DLD1 (cell line): ENCODE measurements around the gene ARPIN.
"Not testable (repeated sequence)": the region's sequence is repeated elsewhere in the genome, so short reads cannot be mapped to it uniquely, and the experiment has no call there.

Source experiments
- in situ Hi-C: cut with HindIII; loops from 2 replicates; pipeline ENCODE4 v1.10.0; 2017; ENCODE audit warnings: low sequenced_read_pairs

The ARPIN gene

DNA sequence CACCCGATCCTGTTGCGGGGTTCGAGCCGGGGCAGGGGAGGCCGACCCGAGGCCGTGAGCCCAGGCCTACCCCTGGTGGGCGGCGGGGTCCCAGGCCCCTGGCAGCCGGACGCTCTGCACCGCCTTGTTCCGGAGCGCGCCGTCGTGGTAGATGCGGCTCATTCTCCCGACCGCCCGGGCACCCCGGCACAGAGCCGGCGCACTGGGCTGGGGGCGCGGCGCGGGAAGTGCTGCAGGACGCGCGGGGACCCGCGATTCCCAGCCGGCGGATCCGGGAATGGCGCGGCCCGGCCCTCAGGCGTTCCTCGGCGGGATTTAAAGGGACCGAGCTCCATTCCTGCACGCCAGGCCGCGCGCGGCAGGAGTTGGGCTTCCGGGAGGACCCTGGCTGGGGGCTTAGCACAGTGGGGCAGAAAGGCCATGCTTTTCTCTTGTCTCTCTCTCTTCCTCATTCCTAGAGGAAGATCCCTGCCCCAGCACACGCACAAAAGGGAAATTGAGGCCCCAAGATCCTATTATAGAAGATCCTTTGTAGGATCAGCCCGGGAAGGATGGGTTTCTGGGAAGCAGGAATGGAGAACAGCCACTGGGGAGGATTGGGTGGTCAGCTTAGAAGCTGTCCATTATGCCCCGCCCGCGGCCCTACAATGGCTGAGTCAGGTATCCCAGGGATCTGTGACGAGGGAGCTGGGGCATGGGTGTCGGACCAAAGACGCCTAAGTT, at the start of gene ARPIN:
Gene ARPIN, minus strand, starts transcription at position 279 of the 723 bp plus-strand sequence. Its CDS starts 117 bp downstream, at position 162.
- in situ Hi-C loops: no loop called here

DNA sequence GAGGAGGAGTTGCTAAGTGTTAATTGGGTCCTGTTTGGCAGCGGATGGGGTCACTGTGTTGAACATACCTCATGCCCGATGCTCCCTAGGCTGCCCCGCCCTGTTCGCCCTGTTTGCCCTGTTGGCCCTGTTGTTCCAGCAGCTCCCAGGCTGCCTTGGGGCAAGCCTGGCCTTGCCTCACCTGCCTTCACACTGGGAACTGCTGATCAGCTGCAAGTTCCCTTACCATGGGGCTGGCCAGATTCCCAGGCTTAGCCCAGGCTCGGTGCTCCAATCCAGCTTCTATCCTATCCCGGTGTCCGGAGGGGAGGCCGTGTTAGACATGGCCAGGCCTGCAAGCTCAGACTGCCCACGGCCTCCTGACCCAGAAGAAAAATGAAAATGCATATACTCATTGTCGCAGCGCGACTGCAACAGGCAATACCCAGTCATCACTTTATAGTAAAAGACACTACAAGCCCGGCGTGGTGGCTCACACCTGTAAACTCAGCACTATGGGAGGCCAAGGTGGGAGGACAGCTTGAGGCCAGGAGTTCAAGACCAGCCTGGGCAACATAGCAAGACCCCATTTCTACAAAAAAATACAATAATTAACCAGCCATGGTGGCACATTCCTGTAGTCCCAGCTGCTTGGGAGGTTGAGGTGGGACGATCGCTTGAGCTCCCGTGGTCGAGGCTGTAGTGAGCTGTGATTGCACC, 45.5 kb upstream of the ARPIN start:
- in situ Hi-C loops: no loop called here

DNA sequence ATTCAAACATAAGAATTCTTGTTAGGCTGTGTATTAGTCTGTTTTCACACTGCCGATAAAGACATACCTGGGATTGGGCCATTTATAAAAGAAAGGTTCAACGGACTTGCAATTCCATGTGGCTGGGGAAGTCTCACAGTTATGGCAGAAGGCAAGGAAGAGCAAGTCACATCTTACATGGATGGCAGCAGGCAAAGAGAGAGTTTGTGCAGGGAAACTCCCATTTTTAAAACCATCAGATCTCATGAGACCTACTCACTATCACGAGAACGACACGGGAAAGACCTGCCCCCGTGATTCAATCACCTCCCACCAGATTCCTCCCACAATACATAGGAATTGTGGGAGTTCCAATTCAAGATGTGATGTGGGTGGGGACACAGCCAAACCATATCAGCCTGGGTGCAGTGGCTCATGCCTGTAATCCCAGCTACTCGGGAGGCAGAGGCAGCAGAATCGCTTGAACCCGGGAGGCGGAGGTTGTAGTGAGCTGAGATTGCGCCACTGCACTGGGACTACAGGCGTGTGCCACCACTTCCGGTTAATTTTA, 42.8 kb upstream of the ARPIN start:
- in situ Hi-C loops: not testable (repeated sequence)

DNA sequence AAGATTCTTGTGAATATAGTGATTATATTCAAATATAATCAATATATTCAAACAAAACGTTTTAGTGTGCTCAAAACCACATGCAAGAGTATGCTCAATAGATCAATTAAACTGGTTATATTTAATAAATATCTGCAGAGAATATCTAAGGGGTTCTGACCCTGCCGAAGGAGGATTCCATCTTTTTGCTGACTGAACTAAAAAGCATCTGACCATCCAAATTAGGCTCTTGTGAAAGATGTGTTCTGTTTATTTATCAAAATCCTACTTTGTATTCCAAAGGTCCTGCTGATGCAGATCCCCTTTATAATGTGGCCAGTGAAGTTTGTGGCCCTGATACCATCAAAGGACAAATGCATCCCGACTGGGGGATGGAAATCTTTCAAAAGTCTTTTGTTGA, 41.8 kb upstream of the ARPIN start:
- in situ Hi-C loops: no loop called here

DNA sequence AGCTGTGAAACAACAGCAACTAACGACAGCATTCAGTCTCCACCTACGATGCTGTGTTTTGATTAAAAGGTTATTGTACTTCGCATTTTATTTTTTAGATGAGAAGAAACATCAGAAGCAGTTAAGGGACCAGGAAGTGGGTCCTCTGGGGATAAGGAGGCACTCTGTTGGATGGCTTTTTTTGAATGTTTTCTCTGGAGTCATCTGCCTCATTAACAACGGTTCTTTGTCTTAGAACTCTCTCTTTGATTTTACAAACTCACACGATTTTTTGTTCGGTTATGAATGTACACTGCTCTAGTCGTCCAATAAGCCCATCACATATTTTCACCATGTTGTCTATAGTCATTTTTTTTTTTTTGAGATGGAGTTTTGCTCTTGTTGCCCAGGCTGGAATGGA, 36.0 kb upstream of the ARPIN start:
- in situ Hi-C loops: no loop called here

DNA sequence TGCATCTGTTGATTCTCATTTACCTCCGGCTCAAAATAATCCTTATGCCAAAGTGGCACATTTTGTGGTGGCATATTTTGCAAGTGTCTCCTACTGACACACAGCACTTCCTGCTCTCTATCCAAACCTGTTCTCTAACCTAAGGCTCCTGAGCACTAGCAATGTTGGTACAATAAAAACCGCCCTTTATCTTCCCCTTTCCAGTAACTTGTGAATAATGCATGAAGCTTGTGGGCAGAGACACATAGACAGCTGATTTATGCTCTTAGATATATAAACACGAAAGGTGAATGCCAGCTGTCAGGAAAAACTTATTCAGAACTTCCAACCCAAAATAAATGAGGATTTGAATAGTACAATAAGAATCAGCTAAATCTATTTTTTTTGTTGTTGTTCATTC, 34.6 kb upstream of the ARPIN start:
- in situ Hi-C loops: no loop called here

DNA sequence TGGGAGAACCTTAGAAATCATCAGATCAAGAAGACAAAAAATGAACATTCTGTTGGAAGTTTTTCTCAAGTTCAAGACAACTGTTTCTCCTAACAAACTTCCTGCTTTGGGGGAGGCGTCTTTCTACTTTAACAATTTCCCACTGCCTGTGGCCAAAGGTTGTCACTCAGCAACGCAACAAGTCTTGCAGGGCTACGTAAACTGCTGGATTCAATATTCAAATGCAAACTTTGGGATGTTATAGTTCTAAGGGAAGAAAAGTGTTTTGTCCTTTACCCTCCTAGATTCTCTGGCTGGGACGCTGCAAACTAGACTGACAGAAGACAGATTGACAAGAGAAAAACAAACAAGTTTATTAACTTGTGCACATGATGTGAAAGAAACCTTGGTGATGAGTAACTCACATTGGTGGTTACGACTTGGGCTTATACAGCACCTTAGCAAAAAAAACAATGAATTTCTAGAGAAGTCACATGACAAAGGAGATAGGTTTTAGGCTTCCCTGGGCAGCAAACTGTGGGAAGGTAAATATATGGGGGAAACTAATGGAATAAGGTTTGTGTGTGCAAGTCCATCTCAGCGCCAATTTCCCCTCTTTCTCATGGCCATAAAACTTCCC, 34.0 kb upstream of the ARPIN start:
- in situ Hi-C loops: no loop called here

DNA sequence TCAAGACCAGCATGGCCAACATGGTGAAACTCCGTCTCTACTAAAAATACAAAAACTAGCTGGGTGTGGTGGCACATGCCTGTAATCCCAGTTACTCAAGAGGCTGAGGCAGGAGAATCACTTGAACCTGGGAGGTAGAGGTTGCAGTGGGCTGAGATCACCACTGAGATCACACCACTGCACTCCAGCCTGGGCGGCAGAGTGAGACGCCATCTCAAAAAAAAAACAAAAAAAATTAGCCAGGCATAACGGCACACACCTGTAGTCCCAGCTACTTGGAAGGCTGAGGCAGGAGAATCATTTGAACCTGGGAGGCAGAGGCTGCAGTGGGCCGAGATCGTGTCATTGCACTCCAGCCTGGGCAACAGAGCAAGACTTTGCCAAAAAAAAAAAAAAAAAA, 31.0 kb upstream of the ARPIN start:
- in situ Hi-C loops: not testable (repeated sequence)

DNA sequence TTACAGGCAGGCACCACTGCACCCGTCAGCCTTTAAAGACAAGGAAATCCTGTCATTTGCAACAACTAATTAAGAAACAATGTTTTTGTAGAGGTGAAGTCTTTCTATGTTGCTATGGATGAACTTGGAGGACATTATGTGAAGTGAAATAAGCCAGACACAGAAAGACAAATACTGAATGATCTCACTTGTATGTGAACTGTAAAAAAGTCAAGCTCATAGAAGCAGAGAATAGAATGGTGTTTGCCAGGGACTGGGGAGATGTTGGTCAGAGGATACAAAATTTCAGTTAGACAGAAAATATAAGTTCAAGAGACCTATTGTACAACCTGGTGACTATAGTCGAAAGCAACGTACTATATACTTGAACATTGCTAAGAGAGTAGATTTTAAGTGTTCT, 27.2 kb upstream of the ARPIN start:
- in situ Hi-C loops: no loop called here

DNA sequence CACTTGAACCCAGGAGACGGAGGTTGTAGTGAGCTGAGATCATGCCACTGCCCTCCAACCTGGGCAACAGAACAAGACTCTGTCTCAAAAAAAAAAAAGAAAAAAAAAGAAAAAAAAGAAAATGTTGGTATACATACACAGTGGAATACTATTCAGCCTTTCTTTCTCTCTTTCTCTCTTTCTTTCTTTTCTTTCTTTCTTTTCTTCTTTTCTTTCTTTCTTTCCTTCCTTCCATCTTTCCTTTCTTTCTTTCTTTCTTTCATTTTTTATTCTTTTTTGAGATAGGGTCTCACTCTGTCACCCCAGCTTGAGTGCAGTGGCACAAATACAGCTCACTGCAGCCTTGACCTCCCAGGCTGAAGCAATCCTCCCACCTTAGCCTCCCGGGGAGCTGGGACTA, 26.6 kb upstream of the ARPIN start:
- in situ Hi-C loops: not testable (repeated sequence)

DNA sequence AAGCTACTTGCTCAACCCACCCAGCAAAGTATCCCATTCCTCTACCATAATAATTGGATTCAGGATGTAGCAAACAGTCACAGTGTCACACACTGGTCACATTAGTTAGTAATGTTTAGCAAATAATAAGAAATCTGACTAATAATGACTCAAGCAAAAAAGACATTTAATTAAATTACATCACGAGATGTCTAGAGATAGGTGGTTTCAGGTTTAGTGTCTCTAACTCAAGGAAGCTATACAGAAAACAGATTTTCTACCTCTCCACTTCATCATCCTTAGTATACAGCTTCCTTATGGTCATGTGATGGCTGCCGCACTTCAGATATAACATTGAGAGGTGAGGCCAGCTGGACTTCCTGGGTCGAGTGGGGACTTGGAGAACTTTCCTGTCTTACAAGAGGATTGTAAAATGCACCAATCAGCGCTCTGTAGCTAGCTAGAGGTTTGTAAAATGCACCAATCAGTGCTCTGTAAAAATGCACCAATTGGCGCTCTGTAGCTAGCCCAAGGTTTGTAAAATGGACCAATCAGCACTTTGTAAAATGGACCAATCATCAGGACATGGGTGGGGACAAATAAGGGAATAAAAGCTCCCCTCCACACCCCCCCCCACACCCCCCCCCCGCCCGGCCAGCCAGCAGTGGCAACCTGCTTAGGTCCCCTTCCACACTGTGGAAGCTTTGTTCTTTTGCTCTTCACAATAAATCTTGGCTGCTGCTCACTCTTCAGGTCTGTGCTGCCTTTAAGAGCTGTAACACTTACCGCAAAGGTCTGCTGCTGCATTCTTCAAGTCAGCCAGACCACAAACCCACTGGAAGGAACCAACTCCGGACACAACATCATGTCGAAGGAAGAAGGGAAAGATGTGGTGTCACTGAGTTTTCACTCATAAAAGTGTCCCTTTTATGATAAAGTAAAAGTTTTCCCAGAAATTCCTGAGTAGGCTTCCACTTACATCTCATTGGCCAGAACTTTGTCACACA, 24.9 kb upstream of the ARPIN start:
- in situ Hi-C loops: no loop called here

DNA sequence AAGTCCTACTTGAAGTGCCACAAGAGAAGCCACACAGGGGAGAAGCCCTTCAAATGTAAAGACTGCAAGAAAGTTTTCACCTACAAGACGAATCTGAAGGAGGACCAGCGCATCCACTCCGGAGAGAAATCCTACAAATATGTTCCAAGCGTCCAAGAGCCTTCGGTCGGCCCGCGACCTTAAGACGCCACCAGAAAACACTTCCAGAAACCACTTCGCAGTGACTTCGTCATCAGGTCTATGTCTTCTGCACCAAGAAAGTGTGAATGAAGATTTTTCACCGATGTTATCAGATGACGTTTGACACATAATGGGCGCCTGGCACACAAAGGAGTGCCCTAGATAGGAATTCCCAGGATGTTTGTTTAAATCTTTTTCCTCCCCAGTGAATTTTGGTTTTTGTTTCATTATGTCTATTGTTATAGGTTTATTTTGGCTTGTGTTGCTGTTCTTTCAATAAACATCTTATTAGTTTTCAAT, 24.1 kb upstream of the ARPIN start:
- in situ Hi-C loops: no loop called here

DNA sequence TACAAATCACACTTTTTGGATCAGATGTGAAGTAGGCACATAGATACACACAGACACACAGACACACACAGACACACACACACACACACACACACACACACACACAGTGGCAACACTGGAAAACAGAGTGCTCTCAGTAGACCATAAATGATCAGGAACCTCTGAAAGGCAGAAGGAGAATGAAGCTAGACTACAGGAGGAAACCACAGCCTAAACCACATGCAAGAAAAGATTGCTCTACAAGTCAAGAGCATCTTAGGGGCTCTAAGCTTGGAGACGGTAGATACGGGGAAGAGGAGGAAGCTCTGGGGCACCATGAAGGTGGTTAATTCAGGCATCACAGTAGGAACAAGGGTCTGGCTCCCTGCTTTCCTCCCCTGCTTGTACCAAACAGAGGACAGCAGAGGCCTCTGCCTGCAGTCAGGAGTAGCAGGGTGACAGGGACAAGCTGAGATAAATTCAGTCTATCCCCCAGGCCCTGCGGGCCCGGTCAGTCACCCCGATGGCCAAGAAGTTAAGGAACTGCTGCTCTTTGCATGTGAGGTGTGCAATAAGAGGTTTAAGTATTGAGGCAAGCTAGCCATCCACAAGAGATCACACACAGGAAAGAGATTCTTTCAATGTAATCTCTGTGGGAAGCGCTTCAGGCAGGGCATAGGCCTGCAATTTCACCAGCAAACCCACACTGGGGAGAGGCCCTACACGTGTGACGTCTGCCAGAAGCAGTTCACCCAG, 23.5 kb upstream of the ARPIN start:
- in situ Hi-C loops: no loop called here

DNA sequence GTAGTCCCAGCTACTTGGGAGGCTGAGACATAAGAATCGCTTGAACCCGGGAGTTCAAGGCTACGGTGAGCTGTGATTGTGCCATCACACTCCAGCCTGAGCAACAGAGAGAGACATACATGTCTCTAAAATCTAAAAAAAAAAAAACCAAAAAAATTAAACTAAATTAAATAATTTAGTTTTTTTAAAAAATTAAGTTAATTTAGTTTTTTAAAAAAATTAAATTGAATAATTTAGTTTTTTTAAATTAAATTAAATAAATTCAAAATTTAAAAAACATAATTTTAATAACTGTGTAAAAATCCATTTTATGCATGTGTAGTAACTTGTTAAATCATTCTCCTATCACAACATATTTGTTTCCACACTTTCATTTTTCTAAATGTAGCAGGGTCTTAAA, 20.1 kb upstream of the ARPIN start:
- in situ Hi-C loops: no loop called here

DNA sequence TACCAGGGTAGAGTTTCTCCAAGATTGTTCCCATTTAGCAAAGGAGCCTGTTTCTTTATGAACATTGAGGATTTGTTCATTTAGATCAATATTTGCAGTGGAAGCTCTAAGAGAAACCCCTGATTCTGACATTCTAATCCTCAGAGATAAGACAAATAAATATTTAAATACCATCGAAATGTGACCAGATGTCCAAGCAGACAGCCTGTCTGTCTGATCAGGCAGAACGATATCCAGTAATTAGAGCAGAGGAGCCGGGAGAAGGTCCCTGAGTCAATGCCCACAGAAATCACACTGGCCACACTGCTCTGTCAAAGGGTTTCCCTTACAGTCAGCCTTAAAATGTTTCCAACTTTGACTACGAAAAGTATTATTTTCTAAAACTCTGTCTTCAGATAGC, 15.7 kb upstream of the ARPIN start:
- in situ Hi-C loops: no loop called here

DNA sequence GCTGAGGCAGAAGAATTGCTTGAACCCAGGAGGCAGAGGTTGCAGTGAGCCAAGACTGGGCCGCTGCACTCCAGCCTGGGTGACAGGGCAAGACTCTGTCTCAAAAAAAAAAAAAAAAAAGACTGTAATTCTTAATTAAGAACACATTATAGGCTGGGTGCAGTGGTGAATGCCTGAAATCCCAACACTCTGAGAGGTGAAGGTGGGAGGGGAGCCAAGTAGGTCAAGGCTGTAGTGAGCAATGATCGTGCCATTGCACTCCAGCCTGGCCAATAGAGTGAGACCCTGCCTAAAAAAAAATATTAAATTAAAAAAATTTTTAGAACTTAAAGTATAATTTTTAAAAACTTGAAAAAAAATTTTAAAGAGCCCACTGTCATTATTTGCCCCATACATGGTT, 13.4 kb upstream of the ARPIN start:
- in situ Hi-C loops: no loop called here

DNA sequence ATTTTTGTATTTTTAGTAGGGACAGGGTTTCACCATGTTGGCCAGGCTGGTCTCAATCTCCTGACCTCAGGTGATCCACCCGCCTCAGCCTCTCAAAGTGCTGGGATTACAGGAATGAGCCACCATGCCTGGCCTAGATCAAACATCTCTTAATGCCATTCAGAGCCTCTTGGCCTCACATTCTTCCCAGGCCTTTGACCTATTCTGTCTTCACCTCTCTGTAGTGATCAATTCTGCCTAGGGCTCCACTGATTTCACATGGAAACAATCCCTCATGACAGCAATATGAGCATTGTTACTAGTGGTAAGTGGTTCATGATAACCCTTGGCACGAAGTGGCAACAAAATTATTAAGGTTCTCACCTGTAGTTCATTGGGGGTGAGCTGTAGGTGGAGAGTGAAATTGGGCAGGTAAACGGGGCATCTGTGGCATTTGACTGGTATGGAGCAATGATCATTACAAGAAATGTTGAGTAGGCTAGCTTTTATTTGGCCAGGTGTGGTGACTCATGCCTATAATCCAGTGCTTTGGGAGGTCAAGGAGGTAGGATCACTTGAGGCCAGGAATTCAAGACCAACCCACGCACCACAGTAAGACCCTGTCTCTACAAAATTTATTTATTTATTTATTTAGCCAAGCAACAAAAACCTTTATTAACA, 4.8 kb upstream of the ARPIN start:
- in situ Hi-C loops: no loop called here

DNA sequence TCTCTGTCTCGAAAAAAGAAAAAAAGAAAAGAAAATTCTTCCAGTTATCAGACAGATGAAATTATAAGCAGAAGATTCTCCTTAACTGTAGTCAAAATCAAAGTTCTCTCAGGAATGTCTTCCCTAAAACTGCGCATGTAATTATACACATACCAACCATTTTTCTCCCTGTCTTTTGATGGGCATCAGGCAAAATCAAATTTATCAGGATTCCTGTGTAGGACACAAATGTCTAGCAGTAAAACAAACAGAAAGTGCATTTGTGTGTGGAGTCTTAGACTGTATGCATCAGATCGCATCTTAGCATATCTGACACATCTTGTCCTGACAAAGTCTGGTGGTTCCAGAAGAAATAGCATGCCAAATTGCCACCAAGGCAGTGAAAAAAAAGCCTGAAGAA, 3.9 kb upstream of the ARPIN start:
- in situ Hi-C loops: no loop called here

DNA sequence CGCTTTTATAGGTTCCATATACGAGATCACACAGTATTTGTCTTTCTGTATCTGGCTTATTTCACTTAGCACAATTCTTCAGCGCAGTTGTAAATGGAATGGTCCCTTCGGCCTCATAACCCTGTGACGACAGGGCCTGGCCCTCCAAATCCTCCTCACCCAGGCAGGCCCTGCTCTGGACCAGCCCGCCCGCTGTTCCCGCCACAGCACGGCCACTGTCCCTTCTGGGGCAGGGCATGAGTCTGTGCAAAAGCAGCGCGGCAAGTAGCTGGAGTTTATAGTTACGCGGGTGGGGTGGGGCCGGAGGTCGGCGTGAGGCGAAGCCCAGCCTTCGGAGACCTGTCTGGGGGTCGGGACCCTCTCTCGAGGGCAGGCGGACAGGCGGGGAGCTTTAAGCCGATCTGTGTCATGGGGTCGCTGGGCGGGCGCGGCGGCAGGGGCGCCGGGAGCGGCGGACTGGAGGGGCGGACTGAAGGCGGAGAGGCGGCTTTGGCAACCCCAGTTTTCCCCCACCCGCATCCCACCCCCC, 543 bp downstream of the ARPIN start:
- in situ Hi-C loops: no loop called here
